GM18505 (cell line): ENCODE data around the gene ACAA2.

Experiments
- ATAC-seq: cut with Tn5 transposase; IDR thresholded peaks from one replicate; pipeline ENCODE4 v1.9.1; 2021; ENCODE audit not compliant: unreplicated experiment
- POLR2A ChIP-seq: IDR thresholded peaks from 4 replicates; pipeline ENCODE4 v1.6.1; 2011; ENCODE audit warnings: borderline replicate concordance; ENCODE audit not compliant: insufficient read depth, insufficient read length; ENCODE audit errors: extremely low read depth

Gene ACAA2

DNA sequence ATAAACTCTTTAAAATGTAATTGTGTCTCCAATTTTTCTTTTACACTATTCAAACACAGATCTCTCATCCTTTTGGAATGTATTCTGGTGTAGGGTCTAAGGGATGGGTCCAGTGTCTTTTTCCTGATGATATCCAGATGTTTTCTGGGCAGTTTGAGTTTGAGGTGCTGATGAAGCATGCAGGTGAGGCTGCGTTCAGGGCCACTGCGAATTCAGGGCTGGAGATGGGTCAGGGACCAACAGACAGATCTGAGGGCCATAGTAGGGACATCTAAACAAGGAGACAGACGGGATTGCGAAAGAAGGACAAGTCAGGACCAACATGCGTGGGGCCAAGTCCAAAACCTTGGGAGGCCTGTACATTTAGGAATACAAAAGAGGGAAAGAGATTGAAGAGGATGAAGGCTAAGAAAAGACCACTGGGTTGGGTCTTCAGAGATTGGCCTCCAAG is 70.2 kb downstream of the ACAA2 start:
- TF ChIP-seq POLR2A = no peak
- ATAC-seq = no peak

DNA sequence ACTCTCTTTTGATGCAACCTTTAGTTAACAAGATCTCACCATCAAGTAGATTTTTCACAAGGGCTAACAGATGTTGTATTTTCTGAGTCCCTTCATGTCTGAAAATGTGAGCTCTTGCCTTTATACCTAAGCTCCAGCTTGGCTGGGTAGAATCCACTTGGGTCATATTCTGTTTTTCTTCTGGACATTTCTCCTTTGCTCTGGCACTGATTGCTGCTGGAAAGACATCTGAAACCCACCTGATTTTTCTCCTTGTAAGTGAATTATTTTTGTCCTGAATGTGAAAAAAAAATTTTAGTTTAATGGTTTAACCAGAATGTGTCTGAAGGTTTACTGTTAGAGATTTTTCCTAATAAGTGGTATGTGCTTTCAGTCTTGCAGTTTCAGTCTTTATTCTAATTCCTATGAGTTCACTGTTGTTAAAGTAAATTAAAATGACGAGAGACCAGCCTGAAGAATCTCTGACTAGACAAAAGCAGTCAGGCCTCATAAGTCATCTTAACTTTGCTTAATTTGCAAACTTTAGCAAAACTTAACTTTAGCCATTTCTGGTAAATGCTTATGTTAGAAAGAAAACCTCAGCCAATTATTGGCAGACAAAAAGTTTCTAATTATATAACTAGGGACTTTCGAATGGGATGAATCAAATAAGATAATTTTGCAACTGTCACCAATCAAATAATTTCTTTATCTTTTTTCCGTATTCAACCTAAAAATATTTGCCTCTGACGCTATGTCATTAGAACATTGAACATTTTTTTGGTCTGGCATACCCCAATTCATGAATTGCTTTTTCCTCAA is 70.8 kb downstream of the ACAA2 start:
- no peak for ATAC-seq
- no peak for TF ChIP-seq POLR2A

- TF ChIP-seq POLR2A = no peak
- ATAC-seq = no peak
Measured at GRCh38 chr18:49739275-49739674, 74.1 kb downstream of the ACAA2 start.

GRCh38 chr18:49738721-49739120 is 74.6 kb downstream of the ACAA2 start:
- TF ChIP-seq POLR2A = no peak
- ATAC-seq = no peak

- no peak for ATAC-seq
- TF ChIP-seq POLR2A = no peak
Measured at GRCh38 chr18:49734836-49735235, 78.5 kb downstream of the ACAA2 start.

GRCh38 chr18:49733896-49734585 is 79.3 kb downstream of the ACAA2 start:
- no peak for TF ChIP-seq POLR2A
- no peak for ATAC-seq

- ATAC-seq = no peak
- TF ChIP-seq POLR2A = no peak
Measured at GRCh38 chr18:49733321-49733720, 80.0 kb downstream of the ACAA2 start.
